OCI-LY3 (cell line): ENCODE results near the gene DENND1C.

Experiments used
- H2AFZ ChIP-seq: fragments of 200-600, 300-600 bp; shearing (Covaris generic); 2 replicates; pipeline ENCODE4 v1.6.0; 2014; ENCODE audit warnings: antibody characterized with exemption, low read depth, low read length
- H3K27ac ChIP-seq: fragments of 200-600, 300-600 bp; sonication (generic); 2 replicates; pipeline ENCODE4 v1.5.1; 2014; ENCODE audit warnings: mild to moderate bottlenecking, low read length, moderate library complexity, mixed read lengths
- H3K27me3 ChIP-seq: fragments of 200-600, 300-600 bp; sonication (generic); 2 replicates; pipeline ENCODE4 v1.6.1; 2014; ENCODE audit warnings: low read depth, low read length, mixed read lengths
- H3K36me3 ChIP-seq: fragments of 200-600, 300-600 bp; sonication (generic); replicated peaks from 2 replicates; pipeline ENCODE3; 2014; ENCODE audit warnings: low read depth, low read length, mixed read lengths
- H3K4me1 ChIP-seq: fragments of 300-600, 200-600 bp; sonication (generic); 2 replicates; pipeline ENCODE4 v1.6.1; 2014; ENCODE audit warnings: low read length, mixed read lengths
- H3K4me2 ChIP-seq: fragments of 200-600, 300-600 bp; sonication (generic); 2 replicates; pipeline ENCODE4 v1.6.1; 2014; ENCODE audit warnings: low read length, mixed read lengths
- H3K4me3 ChIP-seq: fragments of 300-600, 200-600 bp; sonication (generic); 2 replicates; pipeline ENCODE4 v1.5.1; 2014; ENCODE audit warnings: antibody characterized with exemption, mild to moderate bottlenecking, low read length, moderate library complexity
- H3K79me2 ChIP-seq: fragments of 300-600, 200-600 bp; shearing (Covaris generic); 2 replicates; pipeline ENCODE4 v1.6.1; 2014; ENCODE audit warnings: mild to moderate bottlenecking, low read length, mixed read lengths
- H3K9ac ChIP-seq: fragments of 300-600, 200-600 bp; shearing (Covaris generic); 2 replicates; pipeline ENCODE4 v1.6.0; 2014; ENCODE audit warnings: mild to moderate bottlenecking, low read length, moderate library complexity
- H3K9me3 ChIP-seq: fragments of 200-600, 300-600 bp; shearing (Covaris generic); 2 replicates; pipeline ENCODE4 v1.6.1; 2014; ENCODE audit warnings: low read length, mixed read lengths; ENCODE audit not compliant: insufficient read depth
- H4K20me1 ChIP-seq: fragments of 200-600, 300-600 bp; sonication (generic); 2 replicates; pipeline ENCODE4 v1.6.1; 2016; ENCODE audit warnings: low read length, mixed read lengths; ENCODE audit not compliant: insufficient read depth
- CTCF ChIP-seq: fragments of 200-600, 300-600 bp; sonication (generic); IDR thresholded peaks from 2 replicates; pipeline ENCODE4 v1.5.1; 2014; ENCODE audit warnings: antibody characterized with exemption, low read length, low read depth
- EZH2phosphoT487 ChIP-seq: fragments of 200-600 bp; shearing (Covaris generic); IDR thresholded peaks from 2 replicates; pipeline ENCODE4 v1.6.1; 2018; ENCODE audit warnings: antibody characterized with exemption, mixed run types, low read depth

Gene DENND1C

GRCh38 chr19:6516659-6517291 is 35.2 kb upstream of the DENND1C start:
- no peaks in the 10 kb centered on the region for H3K79me2 ChIP-seq
- H3K4me1 ChIP-seq, result peaks cover 41% of the 10 kb centered on the region
- peak overlapping the region; percentile 65 for H3K4me2 ChIP-seq
- TF ChIP-seq CTCF (peak; percentile 99), EZH2phosphoT487 (no peak)
- peak overlapping the region; percentile 80 for H3K27ac ChIP-seq
- H2AFZ ChIP-seq, result peak overlapping the region; percentile 55; the same call in 1 of the 2 replicates
- H3K36me3 ChIP-seq, result no peaks in the 10 kb centered on the region
- peak overlapping the region; percentile 77 for H3K9ac ChIP-seq
- no peaks in the 10 kb centered on the region for H3K27me3 ChIP-seq
- peak overlapping the region; percentile 80 for H3K4me3 ChIP-seq
- H3K9me3 ChIP-seq, result no peaks in the 10 kb centered on the region
- H4K20me1 ChIP-seq, result no peaks in the 10 kb centered on the region

- Histone ChIP-seq H2AFZ (peak overlapping the region; percentile 55; the same call in 1 of the 2 replicates), H3K36me3 (no peaks in the 10 kb centered on the region), H3K79me2 (no peaks in the 10 kb centered on the region), H4K20me1 (no peaks in the 10 kb centered on the region), H3K9me3 (no peaks in the 10 kb centered on the region), H3K9ac (peak overlapping the region; percentile 77), H3K27ac (peak overlapping the region; percentile 80), H3K4me3 (peak overlapping the region; percentile 80), H3K27me3 (no peaks in the 10 kb centered on the region), H3K4me1 (peaks cover 38% of the 10 kb centered on the region), H3K4me2 (peak overlapping the region; percentile 65)
- TF ChIP-seq EZH2phosphoT487 (no peak), CTCF (no peak)
These were observed 34.6 kb upstream of the DENND1C start for GRCh38 chr19:6516018-6516658.

- Histone ChIP-seq H3K4me3 (no peak overlapping the region), H3K36me3 (no peaks in the 10 kb centered on the region), H3K27ac (no peak overlapping the region), H2AFZ (no peak overlapping the region), H3K4me2 (no peak overlapping the region), H3K4me1 (peaks cover 30% of the 10 kb centered on the region), H3K9ac (no peak overlapping the region), H3K9me3 (no peaks in the 10 kb centered on the region), H4K20me1 (no peaks in the 10 kb centered on the region), H3K27me3 (no peaks in the 10 kb centered on the region), H3K79me2 (no peaks in the 10 kb centered on the region)
- TF ChIP-seq CTCF (no peak), EZH2phosphoT487 (no peak)
These were observed 33.4 kb upstream of the DENND1C start for GRCh38 chr19:6514926-6515544.

- TF ChIP-seq CTCF, result no peak
- TF ChIP-seq EZH2phosphoT487, result no peak
- H3K4me3 ChIP-seq, result no peak overlapping the region
- no peaks in the 10 kb centered on the region for H3K36me3 ChIP-seq
- peaks cover 21% of the 10 kb centered on the region for H3K4me1 ChIP-seq
- H3K79me2 ChIP-seq, result no peaks in the 10 kb centered on the region
- H3K27me3 ChIP-seq, result no peaks in the 10 kb centered on the region
- no peaks in the 10 kb centered on the region for H4K20me1 ChIP-seq
- H3K27ac ChIP-seq, result no peak overlapping the region
- no peak overlapping the region for H2AFZ ChIP-seq
- no peak overlapping the region for H3K9ac ChIP-seq
- H3K4me2 ChIP-seq, result no peak overlapping the region
- no peaks in the 10 kb centered on the region for H3K9me3 ChIP-seq
These were observed 32.5 kb upstream of the DENND1C start for GRCh38 chr19:6514089-6514488.
